ENCODE data around the gene TOP2A. TPM values are rescaled to one million over a fixed set of nuclear protein-coding genes. Genes with fewer than 3 reads are reported as not detected.
"Not testable (repeated sequence)": the region's sequence is repeated elsewhere in the genome, so short reads cannot be mapped to it uniquely, and the experiment has no call there.

The TOP2A gene
- total RNA-seq, 2 donors from 2014 or later: 46.2 to 124 TPM

GRCh38 chr17:40419559-40420331 is 2.0 kb upstream of the TOP2A start:
- DNase-seq: no peak
- H3K27ac ChIP-seq: no peak overlapping the region

GRCh38 chr17:40418428-40418706 is 671 bp upstream of the TOP2A start:
- Histone ChIP-seq H3K27ac (peak overlapping the region; percentile 52), H3K4me3 (peak overlapping the region; percentile 66), H3K27me3 (no peaks in the 10 kb centered on the region), H3K9ac (ENCODE audit: low read depth in 2 of 2, low read length in 2 of 2) (peak overlapping the region in 1 of 2 donors; percentile 67), H3K4me1 (no peaks in the 10 kb centered on the region), H3K9me3 (no peaks in the 10 kb centered on the region), H3K36me3 (no peaks in the 10 kb centered on the region)
- TF ChIP-seq, protein P1, sequence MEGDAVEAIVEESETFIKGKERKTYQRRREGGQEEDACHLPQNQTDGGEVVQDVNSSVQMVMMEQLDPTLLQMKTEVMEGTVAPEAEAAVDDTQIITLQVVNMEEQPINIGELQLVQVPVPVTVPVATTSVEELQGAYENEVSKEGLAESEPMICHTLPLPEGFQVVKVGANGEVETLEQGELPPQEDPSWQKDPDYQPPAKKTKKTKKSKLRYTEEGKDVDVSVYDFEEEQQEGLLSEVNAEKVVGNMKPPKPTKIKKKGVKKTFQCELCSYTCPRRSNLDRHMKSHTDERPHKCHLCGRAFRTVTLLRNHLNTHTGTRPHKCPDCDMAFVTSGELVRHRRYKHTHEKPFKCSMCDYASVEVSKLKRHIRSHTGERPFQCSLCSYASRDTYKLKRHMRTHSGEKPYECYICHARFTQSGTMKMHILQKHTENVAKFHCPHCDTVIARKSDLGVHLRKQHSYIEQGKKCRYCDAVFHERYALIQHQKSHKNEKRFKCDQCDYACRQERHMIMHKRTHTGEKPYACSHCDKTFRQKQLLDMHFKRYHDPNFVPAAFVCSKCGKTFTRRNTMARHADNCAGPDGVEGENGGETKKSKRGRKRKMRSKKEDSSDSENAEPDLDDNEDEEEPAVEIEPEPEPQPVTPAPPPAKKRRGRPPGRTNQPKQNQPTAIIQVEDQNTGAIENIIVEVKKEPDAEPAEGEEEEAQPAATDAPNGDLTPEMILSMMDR (IDR thresholded peaks at IDR 0.05): no peak
- no peak for DNase-seq
- intact Hi-C loops (cut with DNase I): loop anchor here (5.0 kb wide), 1 partner anchor 56 kb away; the partner anchor contains the start of gene GJD3

More at GRCh38 chr17:40419559-40420331, 2.0 kb upstream of the TOP2A start:
- TF ChIP-seq, protein P1 (IDR thresholded peaks at IDR 0.05): no peak
- Histone ChIP-seq H3K9me3 (no peaks in the 10 kb centered on the region), H3K4me3 (no peak overlapping the region), H3K36me3 (no peaks in the 10 kb centered on the region), H3K9ac (ENCODE audit: low read depth in 2 of 2, low read length in 2 of 2) (no peak overlapping the region), H3K27me3 (no peaks in the 10 kb centered on the region), H3K4me1 (no peaks in the 10 kb centered on the region)
- intact Hi-C loops (cut with DNase I): loop anchor here (5.0 kb wide), 1 partner anchor 57 kb away; the partner anchor contains the start of gene GJD3

DNA sequence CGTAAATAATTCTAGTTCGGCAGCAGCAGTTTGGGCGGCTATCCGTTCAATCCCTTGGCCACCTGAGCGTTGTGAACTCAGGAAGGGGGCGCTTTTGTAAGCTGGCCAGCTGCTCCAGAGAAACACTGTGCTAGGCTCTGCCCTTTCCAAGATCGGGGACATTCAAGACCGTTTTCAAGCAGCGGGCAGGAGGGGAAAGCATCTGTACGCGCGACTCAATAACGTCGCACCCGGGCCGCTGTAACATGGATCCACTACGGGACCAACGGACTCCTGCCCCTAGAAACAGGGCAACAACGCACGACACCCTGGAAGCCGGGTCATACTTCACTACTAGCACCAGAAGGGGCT is 463 bp downstream of the TOP2A start:
- no peak overlapping the region for H3K27ac ChIP-seq
- DNase-seq: peak; percentile 43
- intact Hi-C loops (cut with DNase I): loop anchor here (5.0 kb wide), 1 partner anchor 55 kb away; the partner anchor contains the start of gene GJD3
- peak overlapping the region; percentile 66 for H3K4me3 ChIP-seq
- H3K36me3 ChIP-seq: no peaks in the 10 kb centered on the region
- no peaks in the 10 kb centered on the region for H3K4me1 ChIP-seq
- peak overlapping the region; percentile 66 to 67 for H3K9ac ChIP-seq (ENCODE audit: low read depth in 2 of 2, low read length in 2 of 2)
- H3K9me3 ChIP-seq: no peaks in the 10 kb centered on the region
- TF ChIP-seq, protein P1 (IDR thresholded peaks at IDR 0.05): no peak
- no peaks in the 10 kb centered on the region for H3K27me3 ChIP-seq

DNA sequence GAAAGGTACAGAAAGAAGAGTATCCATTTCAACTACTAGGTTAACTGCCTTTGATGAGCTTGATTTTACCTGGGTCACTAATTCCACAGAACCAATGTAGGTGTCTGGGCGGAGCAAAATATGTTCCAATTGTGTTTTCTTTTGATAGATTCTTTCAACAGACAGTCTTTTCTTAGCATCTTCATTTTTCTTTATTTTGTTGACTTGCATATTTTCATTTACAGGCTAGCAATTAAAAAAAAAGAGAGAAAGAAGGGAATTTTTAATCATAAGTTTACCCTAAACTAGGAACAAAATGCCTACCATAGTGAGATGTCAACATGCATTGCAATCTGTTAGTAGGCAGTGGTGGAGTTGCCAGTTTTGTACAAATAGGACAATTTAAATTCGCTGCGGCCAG is 1.0 kb downstream of the TOP2A start:
- no peak for DNase-seq
- H3K36me3 ChIP-seq: no peaks in the 10 kb centered on the region
- no peak overlapping the region for H3K27ac ChIP-seq
- no peaks in the 10 kb centered on the region for H3K9me3 ChIP-seq
- intact Hi-C loops (cut with DNase I): loop anchor here (5.0 kb wide), 1 partner anchor 54 kb away; the partner anchor contains the start of gene GJD3
- peak overlapping the region; percentile 66 for H3K4me3 ChIP-seq
- TF ChIP-seq, protein P1 (IDR thresholded peaks at IDR 0.05): no peak
- H3K27me3 ChIP-seq: no peaks in the 10 kb centered on the region
- H3K9ac ChIP-seq (ENCODE audit: low read depth in 2 of 2, low read length in 2 of 2): peak overlapping the region in 1 of 2 donors; percentile 67
- H3K4me1 ChIP-seq: no peaks in the 10 kb centered on the region

GRCh38 chr17:40415390-40415789 is 2.3 kb downstream of the TOP2A start:
- H3K9me3 ChIP-seq: no peaks in the 10 kb centered on the region
- no peak overlapping the region for H3K4me3 ChIP-seq
- no peaks in the 10 kb centered on the region for H3K4me1 ChIP-seq
- H3K27me3 ChIP-seq: no peaks in the 10 kb centered on the region
- H3K36me3 ChIP-seq: no peaks in the 10 kb centered on the region
- H3K9ac ChIP-seq (ENCODE audit: low read depth in 2 of 2, low read length in 2 of 2): no peak overlapping the region
- intact Hi-C loops (cut with DNase I): loop anchor here (5.0 kb wide), 1 partner anchor 53 kb away; the partner anchor contains the start of gene GJD3
- TF ChIP-seq, protein P1 (IDR thresholded peaks at IDR 0.05): peak; percentile 63
- no peak for DNase-seq
- H3K27ac ChIP-seq: no peak overlapping the region

GRCh38 chr17:40414312-40414711 is 3.4 kb downstream of the TOP2A start:
- H3K36me3 ChIP-seq; H3K4me1 ChIP-seq; H3K9ac ChIP-seq (ENCODE audit: low read depth in 2 of 2, low read length in 2 of 2); H3K27me3 ChIP-seq; DNase-seq; intact Hi-C loops (cut with DNase I); H3K4me3 ChIP-seq; H3K9me3 ChIP-seq; H3K27ac ChIP-seq: not testable (repeated sequence)
